GM18858 (cell line): ENCODE measurements around the gene FCHO1.

Source experiments
- ATAC-seq: cut with Tn5 transposase; IDR thresholded peaks from one replicate; pipeline ENCODE4 v1.9.1; 2021; ENCODE audit not compliant: unreplicated experiment

FCHO1 gene

GRCh38 chr19:17751103-17751911, at the start of gene FCHO1:
Gene FCHO1 (plus strand): TSS chr19:17751477. CDS start chr19:17755165, 3,688 bp downstream.
- ATAC-seq, result no peak

GRCh38 chr19:17703824-17704463, 47.3 kb upstream of the FCHO1 start:
- no peak for ATAC-seq

GRCh38 chr19:17706750-17707181, 44.5 kb upstream of the FCHO1 start:
- ATAC-seq, result no peak

GRCh38 chr19:17711851-17712250, 39.4 kb upstream of the FCHO1 start:
- no peak for ATAC-seq

GRCh38 chr19:17716309-17716929, 34.9 kb upstream of the FCHO1 start:
- no peak for ATAC-seq

GRCh38 chr19:17718550-17718946, 32.7 kb upstream of the FCHO1 start:
- no peak for ATAC-seq

GRCh38 chr19:17718947-17719711, 32.1 kb upstream of the FCHO1 start, which contains the start of gene MAP1S:
Gene MAP1S (plus strand): TSS chr19:17719480. CDS start chr19:17719503, 23 bp downstream.
- no peak for ATAC-seq

GRCh38 chr19:17719730-17720400, 31.4 kb upstream of the FCHO1 start:
- no peak for ATAC-seq

- no peak for ATAC-seq
These were observed 30.8 kb upstream of the FCHO1 start for GRCh38 chr19:17720440-17720839.

GRCh38 chr19:17721111-17721628, 30.1 kb upstream of the FCHO1 start:
- no peak for ATAC-seq

GRCh38 chr19:17721821-17722220, 29.5 kb upstream of the FCHO1 start:
- no peak for ATAC-seq

GRCh38 chr19:17722655-17723240, 28.5 kb upstream of the FCHO1 start:
- no peak for ATAC-seq

- ATAC-seq, result no peak
These were observed 26.6 kb upstream of the FCHO1 start for GRCh38 chr19:17724655-17725054.

GRCh38 chr19:17725422-17726078, 25.7 kb upstream of the FCHO1 start:
- no peak for ATAC-seq

- ATAC-seq, result no peak
These were observed 25.0 kb upstream of the FCHO1 start for GRCh38 chr19:17726136-17726741.

GRCh38 chr19:17726964-17727773, 24.1 kb upstream of the FCHO1 start:
- ATAC-seq, result no peak

GRCh38 chr19:17727843-17728242, 23.4 kb upstream of the FCHO1 start:
- no peak for ATAC-seq

GRCh38 chr19:17733127-17733526, 18.1 kb upstream of the FCHO1 start:
- ATAC-seq, result no peak
